NK-92 (cell line): ENCODE measurements around the gene UBIAD1.
"Not testable (repeated sequence)": the region's sequence is repeated elsewhere in the genome, so short reads cannot be mapped to it uniquely, and the experiment has no call there.

Source experiments
- DNase-seq: peaks from one replicate; lab custom pipeline; 2025; ENCODE audit not compliant: unreplicated experiment; lab: John Stamatoyannopoulos, UW

The UBIAD1 gene, protein sequence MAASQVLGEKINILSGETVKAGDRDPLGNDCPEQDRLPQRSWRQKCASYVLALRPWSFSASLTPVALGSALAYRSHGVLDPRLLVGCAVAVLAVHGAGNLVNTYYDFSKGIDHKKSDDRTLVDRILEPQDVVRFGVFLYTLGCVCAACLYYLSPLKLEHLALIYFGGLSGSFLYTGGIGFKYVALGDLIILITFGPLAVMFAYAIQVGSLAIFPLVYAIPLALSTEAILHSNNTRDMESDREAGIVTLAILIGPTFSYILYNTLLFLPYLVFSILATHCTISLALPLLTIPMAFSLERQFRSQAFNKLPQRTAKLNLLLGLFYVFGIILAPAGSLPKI

DNA sequence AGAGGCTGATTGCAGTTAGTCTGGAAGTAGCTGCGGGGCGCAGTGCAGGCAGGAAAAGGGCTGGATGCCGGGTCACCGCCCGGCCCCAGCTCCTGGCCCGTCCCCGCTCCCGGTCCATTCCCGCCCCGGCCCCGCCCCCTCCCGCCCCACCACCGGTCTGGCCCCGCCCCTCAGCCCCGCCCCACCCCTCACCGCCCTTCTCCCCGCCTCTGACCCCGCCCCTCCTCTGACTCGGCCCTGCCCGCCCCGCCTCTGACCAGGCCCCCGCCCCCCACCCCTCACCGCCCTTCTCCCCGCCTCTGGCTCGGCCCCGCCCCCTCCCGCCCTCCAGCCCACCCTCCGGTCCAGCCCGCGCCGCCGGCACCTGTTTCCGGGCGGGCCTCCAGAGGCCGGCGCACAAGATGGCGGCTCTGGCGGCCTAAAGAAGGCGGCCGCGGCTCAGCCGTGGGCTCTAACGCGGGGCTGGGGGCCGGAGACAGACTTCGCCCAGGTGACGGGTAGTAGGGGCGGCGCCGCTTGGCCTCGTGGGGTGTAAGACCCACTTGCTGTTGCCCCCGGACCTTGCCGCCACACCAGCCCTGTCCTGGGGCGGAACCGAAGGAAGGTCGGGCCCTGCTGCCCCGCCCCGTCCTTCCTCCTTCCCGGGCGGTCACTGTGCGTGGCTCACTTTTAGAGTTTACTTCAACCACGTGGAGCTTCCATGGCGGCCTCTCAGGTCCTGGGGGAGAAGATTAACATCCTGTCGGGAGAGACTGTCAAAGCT, at the start of gene UBIAD1:
Gene UBIAD1 (plus strand): TSS at position 367 of the 763 bp plus-strand sequence. CDS start 334 bp downstream, at position 701.
- DNase-seq, result no peak

DNA sequence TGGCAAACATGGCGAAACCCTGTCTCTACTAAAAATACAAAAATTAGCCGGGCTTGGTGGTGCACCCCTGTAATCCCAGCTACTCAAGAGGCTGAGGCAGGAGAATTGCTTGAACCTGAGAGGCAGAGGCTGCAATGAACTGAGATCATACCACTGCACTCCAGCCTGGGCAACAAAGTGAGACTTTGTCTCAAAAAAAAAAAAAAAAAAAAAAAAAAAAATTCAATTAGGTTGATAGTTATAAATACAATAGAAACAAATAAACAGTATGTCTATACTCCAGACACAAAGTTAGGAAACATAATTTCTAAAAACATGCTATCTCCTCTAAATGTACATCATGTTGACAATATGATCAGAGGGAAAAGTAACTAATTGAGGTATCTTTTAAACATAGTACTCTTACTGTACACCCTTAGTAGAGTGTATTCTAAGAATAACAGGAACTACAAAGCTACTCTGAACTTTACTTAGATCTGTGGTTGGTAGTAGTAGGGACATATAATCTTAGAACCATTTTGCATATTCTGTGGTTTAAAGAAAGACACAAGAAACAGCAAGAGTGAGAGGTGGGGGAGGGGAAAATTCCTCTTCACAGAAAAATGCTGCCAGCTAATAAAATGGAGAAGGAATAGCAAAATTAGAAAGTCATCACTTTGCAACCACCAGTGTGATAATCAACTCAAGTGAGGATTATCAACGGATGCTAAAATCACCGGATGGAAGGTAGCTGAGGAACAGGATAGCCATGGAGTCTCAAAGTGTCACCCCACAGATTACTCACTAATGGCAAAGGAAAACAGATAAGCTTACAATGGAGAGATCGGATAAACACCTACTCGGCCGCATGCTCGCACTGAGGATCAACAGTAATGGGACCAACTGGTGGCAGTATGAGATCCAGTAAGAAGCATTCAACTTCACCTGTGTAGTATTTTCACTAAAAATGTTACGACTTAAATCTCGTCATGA, 45.6 kb upstream of the UBIAD1 start:
- no peak for DNase-seq

DNA sequence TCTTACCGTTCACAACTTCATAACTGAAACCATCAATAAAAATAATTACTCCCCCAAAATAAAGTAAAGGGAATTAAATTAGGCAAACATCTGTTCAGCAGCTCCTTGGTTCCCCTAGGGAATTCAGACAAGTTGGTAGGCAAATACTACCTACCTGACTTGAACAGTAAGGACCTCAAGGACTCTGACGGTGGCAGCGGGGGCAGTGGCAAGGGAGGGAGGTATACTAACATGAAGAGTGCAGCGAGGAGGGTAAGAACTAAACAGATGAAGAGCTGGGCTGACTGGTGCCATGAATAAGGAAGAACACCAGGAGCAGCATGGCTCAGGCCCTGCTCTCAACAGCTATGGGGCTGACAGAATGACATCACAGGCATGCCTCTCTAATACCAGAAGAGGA, 43.8 kb upstream of the UBIAD1 start:
- no peak for DNase-seq

DNA sequence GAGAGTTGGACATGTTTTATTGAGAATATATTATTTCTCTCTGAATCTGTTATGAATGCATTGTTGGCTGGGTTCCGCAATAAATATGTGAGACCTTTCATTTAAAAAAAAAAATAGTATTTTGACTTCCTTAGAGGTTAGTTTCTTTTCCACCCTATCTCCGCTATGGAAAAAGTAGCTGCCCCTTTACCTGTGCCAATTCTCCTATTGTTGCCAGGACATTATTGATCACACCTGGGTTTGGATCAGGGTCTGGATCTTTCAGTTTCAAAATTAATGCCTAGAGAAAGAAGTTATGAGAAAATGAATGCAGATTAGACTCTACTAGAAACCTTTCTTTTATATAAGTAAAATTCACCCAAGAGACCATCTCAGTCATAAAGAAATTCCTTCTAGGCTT, 39.8 kb upstream of the UBIAD1 start:
- DNase-seq, result no peak

DNA sequence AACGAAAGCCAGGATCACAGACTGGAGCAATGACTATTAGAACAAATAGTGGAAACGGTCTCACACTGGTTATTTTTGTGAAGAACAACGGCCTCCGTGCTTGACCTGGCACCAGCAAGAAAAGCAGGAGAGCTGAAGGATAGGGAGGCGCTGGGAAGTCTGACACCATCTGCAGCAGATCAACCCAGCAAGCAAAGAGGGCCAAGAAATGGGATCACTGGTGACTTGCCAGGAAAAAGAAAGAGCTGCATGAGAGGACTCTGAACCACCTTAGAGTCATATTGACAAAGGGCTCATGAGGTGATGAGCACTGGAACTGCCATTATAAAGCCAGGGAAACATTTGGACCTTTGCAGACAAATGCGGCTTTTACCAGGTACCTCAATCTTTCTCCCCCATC, 35.6 kb upstream of the UBIAD1 start:
- no peak for DNase-seq

DNA sequence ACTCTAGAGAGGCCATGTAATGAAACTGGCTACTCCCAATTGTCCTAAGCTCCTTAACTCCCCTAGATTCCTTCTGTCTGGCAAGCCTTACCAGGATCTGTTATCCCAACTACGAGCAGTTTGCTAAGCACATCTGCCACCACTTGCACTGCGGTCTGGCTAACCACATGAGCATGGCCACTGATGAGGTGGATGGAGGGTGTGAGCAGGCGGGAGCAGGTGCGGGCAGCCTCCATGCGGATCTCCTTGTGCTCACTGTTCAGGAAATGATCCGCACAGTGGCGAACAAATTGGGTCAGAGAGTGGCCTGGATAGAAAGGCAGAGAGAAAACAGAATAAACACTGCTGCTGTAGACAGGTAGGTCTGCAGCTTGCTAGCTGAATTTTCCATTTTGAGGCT, 34.7 kb upstream of the UBIAD1 start:
- DNase-seq, result no peak

DNA sequence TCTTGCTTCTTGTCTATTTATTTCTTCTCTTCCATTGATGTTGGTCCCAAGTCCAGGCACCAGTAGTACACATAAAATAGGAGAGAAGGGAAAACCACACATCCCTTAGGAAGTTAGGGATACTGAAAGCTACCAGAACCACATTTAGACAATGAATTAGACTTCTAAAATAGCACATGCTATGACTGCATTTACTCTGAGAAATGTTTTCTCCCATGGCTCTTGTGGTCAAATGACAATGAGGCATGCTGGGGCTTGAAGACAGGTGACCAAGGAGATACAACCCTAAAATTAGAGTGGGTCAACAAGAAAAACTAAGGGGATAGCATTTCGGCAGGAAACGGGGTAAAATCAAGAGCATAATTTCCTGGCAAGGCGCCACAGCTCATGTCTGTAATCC, 27.8 kb upstream of the UBIAD1 start:
- no peak for DNase-seq

DNA sequence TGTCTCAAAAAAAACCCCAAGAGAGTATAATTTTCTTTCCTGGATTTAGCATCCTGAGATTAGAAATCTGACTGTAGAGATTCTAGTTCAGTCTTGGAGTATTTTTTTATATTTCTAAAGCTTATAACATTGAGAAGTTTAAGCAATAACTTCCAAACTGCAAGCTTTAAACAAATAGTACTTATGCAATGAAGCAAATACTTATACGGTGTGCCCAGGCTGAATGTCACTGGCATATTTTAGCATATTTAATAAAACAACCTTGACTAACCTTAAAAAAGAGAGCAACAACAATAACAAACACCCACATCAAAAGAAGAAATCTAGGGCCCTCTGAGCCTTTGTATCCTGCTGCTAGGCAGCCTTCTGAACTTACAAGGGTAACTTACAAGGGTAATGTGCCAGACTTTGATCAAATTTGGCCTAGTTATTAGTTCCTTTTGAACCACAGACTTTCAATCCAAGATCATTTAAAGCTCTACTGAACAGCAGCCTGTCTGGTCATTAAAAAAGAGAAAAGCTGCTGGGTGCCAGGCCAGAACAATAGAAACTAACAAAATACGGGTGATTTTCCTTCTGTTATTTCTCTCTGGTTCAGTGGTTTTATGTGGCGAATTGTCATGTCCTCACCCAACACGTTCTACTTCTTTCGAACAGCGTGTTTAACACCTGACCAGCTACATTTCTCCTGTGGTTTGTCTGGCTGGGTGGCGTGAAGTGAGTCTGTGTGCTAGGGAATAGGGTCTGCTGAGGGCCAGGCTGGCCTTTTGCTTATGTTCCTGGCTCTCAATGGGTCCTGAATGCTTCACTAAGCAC, 26.9 kb upstream of the UBIAD1 start:
- DNase-seq, result no peak

DNA sequence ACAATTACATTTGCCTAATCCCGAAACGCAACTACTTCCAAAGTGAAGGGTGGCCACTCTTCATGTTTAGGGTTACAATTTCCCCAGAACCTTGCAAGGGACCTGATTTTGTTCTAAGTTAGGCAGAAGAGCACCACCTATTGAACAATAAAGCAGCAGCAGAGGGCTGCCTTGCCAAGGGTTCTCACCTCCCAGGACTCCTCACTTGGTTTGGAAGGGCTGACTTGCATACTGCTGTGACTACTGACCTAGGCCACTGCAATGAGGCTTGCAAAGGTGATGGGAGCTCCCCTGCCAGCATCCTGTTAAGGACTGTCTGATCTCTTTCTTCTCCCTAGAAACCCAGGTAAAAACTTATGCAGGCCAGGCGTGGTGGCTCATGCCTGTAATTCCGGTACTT, 24.8 kb upstream of the UBIAD1 start:
- no peak for DNase-seq

DNA sequence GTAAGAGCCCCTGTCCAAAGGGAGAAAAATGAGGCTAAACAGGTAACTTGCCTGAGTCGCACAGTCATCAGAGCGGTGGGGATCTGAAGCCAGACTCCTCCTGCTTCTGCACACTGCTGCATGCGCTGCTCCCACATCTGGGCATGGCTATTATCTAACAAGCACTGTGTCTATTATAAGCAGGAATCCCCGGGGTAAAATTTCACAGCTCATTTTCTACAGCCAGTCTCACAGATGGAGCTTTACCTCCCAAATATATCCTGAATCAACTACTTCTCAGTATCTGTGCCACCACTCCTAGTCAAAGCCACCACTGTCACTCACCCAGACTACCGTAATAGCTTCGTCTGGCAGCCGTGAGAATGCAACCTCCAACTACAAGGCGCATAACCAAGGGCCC, 20.5 kb upstream of the UBIAD1 start:
- no peak for DNase-seq

DNA sequence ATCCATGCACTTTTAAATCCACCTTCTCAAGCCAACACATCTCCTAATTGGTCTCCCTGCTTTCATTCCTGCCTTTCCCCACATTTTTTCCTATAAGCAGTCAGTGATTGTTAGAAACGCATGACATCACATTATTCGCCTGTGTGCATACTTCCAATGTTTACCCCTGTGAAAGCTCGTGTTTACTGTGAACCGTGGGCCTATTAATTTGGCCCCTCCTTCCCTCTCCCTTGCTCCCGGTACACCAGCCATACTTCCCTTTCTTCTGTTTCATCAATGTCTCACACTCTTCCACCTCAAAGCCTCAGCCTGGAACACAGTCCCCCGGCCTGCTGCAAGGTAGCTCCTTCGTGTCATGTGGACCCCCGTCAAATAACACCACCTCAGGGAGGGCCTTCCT, 19.8 kb upstream of the UBIAD1 start:
- no peak for DNase-seq

DNA sequence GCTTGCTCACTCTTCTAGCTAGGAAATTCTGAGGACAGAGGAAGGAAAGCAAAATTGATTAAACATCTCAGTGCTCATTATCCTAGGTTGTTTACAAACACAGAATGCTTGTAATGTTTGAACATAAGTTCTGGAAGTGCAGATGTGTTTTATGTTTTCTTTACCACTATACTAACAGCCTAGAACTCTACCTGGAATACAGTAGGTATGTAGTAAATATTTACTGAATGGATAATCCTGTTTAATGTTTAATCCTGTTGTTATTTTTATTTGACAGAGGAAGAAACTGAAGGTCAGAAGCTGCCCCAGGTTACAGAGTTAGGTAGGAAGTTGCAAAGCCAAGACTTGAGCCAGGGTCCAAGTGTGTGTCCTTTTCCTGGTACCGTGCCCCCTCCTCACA, 16.7 kb upstream of the UBIAD1 start:
- no peak for DNase-seq

DNA sequence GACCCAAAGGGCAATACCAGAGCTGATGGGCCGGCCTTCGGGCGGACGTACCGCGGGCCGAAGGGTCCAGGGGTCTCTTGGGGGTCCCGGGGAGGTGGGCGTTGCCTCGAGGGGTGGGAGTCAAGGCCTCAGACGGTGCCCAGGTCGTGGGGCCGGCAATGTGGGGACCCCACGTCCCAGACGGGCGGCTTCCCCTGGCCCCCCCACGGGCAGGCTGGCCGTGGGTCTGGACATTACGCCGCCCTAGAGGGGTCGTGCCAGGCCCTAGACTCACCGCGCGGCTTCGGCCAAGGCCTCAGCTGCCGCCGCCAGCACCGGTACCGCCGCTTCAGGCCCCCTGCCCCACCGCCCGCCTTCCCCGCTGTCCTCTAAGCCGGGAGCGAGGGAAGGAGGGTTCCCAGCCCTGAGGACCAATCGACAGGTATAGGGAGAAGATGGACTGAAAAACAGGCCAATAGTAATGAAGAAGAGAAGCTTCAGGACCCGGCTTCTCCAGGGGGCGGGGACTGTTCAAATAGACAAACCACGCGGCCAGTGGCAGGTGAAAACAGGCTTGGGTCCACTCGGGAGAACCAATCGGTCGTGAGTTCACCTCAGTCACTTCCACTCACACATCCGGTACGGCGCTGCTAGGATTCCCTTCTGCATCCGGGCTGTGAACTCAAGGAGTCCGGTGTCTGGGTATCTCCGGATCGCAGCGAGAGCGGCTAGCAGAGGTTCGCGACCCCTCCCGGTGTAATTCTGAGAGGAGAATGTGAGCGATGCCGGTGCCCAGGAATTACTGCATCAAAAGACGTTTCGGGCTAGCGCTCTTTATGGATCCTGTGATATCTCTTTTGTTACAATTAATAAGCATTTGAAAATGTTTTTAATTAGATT, 10.6 kb upstream of the UBIAD1 start, which contains the start of gene MTOR:
Gene MTOR (minus strand): TSS at position 381 of the 879 bp plus-strand sequence. CDS start 3,142 bp downstream, outside the sequence.
- DNase-seq, result peak; percentile 92

DNA sequence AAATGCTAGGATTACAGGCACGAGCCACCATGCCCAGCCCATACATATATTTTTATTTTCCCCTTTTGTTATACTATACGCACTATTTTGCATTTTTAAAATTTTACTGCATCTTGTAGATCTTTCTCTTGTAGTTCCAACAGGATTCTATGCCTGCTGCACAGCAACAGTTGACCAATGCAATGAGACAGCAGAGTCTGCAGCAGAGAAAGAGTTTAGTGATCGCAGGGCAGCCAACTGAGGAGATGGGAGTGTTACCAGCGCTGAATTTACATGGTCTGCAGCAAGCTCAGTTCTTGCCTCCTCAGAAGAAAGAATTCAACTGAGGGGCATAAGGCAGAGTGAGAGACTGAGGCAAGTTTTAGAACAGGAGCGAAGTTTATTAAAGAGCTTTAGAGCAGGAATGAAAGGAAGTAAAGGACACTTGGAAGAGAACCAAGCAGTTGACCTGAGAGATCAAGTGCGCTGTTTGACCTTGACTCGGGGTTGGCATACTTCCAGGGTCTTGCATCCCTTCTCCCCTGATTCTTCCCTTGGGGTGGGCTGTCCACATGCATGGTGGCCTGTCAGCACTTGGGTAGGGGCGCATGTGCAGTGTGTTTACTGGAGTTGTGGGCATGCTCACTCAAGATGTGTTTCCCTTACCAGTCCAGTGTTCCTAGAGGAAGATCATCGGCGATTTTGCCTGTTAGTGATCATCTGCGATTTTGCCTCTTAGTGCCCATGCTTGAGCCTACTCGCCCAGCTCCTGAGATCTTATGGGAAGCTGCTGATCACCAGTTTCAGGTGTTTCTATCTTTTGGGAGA, 6.5 kb upstream of the UBIAD1 start:
- no peak for DNase-seq

DNA sequence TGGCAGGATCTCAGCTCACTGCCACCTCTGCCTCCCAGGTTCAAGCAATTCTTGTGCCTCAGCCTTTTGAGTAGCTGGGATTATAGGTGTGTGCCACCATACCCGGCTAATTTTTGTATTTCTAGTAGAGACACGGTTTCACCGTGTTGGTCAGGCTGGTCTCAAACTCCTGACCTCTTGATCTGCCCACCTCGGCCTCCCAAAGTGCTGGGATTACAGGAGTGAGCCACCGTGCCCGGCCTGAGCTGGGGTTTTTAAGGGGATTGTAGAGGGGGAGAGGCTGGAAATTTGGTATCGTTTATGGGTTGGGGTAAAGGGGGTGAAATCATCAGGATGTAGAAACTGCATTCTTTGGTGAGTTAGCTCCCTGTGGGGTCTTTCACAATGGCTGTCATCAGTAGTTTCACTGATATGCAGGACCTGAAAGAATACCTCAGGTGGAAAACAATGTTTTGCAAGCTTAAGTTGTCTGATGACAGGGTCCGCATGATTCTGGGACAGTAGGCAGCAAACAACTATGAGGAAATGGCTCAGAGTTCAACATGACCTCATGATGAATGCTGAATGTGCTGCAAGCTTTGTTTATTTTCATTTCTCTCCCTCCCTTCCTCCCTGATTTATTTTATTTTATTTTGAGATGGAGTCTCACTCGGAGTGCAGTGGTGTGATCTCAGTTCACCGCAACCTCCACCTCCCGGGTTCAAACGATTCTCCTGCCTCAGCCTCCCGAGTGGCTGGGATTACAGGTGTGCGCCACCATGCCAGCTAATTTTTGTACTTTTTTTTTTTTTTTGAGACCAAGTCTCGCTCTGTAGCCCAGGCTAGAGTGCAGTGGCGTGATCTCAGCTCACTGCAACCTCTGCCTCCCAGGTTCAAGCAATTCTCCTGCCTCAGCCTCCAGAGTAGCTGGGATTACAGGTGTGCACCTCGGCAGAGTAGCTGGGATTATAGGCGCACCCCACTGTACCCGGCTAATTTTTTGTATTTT, 5.4 kb upstream of the UBIAD1 start:
- not testable (repeated sequence) for DNase-seq

DNA sequence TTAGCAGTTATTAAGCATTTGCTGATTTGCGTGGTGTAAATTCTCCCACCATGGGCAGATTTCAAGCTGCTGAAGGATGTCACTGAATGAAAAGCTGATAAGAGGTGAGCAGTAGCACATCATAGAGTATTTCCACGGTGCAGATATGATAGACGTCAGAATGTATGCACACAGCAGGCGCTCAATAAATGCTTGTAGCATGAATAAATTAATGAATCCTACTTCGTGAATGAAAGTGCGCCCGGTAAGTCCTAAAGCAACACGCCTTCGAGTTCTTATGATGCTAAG, 510 bp upstream of the UBIAD1 start:
- no peak for DNase-seq

DNA sequence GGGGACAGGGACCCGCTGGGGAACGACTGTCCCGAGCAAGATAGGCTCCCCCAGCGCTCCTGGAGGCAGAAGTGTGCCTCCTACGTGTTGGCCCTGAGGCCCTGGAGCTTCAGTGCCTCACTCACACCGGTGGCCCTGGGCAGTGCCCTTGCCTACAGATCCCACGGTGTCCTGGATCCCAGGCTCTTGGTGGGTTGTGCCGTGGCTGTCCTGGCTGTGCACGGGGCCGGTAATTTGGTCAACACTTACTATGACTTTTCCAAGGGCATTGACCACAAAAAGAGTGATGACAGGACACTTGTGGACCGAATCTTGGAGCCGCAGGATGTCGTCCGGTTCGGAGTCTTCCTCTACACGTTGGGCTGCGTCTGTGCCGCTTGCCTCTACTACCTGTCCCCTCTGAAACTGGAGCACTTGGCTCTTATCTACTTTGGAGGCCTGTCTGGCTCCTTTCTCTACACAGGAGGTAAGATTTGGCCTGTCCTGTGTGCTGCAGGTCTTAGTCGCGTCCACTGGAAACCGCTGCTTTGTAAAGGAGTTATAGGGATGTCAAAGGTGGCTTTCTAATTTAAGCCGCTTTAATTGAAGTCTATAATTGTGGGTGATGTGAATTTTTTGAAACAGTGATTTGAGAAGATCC, 717 bp downstream of the UBIAD1 start:
- no peak for DNase-seq
